NCI-H1092 treated with DMSO at 0.1 percent for 48 hours (cell line): Measurements from ENCODE around the gene TMEM108.
A peak's percentile ranks its signal among the peaks of the same experiment; 100 is the strongest.

ENCODE experiments used
- DNase-seq: peaks from one replicate; lab custom pipeline; 2025; lab: John Stamatoyannopoulos, UW

Gene TMEM108

GRCh38 chr3:133054586-133054985 is 16.4 kb downstream of the TMEM108 start:
- no peak for DNase-seq

- DNase-seq: no peak
Measured at GRCh38 chr3:133055339-133055738, 17.1 kb downstream of the TMEM108 start.

- DNase-seq: no peak
Measured at GRCh38 chr3:133058243-133058642, 20.1 kb downstream of the TMEM108 start.

DNA sequence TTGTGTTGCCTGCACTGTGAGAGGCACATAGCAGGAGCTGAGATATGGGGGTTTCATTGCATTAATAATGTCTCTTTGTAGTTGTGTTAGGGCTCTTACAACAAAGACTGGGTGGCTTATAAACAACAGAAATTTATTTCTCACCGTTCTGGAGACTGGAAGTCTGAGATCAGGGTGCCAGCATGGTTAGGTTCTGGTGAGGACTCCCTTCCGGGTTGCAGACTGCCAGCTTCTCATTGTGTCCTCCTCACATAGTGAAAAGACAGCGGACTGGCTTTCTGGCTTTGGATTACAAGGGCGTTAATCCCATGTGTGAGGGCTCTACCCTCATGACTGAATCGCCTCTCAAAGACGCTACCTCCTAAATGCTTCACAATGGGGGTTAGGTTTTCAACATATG is 20.6 kb downstream of the TMEM108 start:
- DNase-seq: no peak

GRCh38 chr3:133065193-133065961 is 27.2 kb downstream of the TMEM108 start:
- no peak for DNase-seq

DNA sequence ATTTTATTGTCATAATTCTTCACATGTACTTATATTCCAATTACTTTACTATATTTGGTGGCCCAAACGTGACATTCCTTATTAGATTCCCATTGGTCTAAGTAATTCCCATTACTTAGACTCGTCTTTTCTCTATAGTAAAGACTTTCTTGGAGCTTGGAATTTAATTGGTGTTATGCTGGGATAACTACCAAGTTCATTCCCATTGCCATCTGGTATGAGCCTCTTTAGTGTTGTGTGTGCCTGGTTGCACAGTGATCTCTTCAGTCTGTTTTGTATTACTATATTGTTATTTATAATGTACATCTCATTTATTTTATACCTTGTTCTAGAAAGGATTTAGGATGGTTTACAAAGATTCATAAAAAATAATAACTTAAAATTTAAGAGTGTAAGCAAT is 27.8 kb downstream of the TMEM108 start:
- no peak for DNase-seq

DNA sequence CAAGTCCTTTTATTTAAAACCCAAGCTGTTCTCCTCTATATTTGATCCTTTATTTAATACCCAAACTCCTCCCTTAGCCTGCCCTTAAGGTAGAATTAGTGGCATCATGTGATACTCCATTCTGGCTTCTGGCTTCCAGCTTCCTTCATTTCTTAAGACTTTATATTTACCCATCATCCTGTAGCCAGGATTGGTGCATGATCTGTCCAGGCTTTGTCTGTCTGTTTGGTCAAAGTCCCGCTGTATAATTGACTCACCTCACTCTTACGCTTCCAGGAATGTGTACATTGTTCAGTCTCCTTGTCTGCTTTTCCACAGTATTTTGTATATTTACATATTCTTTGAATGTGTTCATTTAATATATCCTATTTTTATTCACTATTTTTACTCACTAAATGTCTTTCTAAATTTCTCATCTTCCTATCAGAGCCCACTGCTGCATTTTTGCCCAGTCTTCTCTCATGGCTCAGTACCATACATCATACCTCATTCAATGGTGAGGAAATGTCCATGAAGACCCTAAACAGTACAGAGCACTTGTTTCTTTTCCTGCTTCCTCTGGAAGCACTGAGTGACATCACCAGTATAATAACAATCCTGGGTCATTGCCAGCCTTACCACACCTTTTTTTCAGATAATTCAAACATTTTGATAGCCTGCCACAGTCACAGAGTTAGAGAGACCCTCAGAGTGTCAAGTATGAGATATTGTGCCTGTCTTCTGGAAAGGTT is 31.5 kb downstream of the TMEM108 start:
- no peak for DNase-seq

DNA sequence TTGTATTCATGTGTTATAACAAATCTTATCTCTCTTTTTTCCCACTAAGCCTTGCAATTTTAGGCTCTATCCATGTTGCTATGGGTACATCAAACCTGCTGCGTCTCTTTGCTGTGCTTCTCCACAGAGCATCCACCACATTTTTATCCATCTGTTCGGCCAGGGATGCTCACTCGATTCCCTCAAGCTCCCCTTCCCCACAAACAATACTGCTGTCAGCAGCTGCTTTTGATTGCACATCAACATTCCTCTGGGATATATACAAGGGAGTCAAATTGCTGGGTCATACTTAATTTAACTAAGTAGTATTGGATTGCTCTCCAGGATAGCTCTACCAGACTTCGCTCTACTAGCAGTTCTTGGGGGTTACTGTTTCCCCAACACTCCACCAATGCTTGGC is 36.8 kb downstream of the TMEM108 start:
- no peak for DNase-seq

GRCh38 chr3:133077688-133078087 is 39.5 kb downstream of the TMEM108 start:
- DNase-seq: no peak

- no peak for DNase-seq
Measured at GRCh38 chr3:133079621-133080020, 41.4 kb downstream of the TMEM108 start.

DNA sequence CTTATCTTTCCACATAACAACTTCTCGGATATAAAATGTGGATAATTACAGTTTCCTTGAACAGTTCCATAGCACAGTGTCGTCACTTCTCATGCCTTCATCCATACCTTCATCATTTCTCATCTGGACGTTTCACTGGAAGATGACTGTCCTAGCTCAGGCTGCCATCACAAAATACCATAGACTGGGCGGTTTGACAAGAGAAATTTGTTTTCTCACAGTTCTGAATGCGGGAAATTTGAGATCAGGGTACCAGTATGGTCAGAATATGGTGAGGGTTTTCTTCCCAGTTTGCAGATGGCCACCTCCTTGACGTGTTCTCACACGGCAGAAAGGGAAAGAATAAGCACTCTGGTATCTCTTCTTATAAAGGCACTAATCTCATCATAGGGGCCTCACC is 42.8 kb downstream of the TMEM108 start:
- DNase-seq: no peak

DNA sequence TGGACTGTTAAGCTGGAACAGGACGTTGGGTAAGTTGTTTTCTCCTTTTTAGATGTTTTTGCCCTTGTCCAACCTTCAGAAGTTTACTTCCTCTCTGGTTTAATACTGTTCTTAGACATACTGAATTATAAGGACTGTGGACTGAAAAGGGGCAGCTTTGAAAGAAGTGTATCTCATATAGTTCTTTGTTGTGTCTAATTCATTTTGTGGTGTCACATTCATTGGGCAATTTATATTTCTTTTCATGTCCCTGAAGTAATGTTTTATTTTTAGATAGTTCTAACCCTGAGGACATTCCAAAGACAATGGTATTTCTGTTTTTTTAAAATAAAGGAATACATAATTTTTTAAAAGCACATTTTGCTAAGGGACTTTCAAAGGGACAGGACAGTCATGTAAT is 45.2 kb downstream of the TMEM108 start:
- DNase-seq: no peak

DNA sequence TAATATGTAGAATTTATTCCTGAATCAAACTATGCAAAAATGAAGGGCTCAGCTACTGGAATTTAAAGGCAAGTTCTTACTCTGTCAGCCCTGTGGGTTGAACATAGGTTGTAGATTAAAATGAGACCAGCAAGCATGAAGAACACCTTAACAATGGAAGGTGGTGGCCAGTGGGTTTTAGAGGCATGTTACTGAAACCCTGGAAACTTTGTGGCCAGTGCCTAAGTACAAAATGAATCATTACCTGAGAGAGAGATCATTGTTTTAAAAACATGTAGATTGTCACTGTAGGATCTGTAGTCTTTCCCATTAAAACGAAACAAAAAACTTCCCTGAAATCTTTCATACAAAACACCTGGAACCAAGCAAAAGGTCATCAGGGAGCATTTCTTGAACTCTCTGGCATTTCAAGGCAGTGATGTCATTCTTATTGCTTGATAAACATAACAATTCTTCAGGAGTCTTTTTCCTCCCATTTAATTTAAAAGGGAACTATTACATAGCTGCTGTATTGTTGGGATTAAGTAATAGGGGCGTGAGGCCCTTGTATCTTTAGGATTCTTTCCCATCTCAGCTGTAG is 51.8 kb downstream of the TMEM108 start:
- DNase-seq: no peak

DNA sequence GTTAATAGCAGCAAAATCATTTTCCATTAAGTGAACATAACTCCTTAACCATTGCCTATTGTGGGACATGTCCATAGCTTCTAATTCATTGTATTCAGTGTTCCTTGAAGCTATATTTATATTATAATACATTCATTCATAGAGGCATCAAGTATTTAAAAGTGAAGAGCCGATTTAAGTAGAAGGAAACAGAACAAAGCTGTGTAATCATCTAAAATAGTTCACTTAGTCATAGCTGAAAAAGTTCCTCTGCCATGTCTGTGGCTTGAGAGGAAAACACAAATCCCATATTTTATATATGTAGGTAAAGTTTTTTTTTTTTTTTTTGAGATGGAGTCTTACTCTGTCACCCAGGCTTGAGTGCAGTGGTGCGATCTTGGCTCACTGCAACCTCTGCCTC is 54.5 kb downstream of the TMEM108 start:
- DNase-seq: no peak

DNA sequence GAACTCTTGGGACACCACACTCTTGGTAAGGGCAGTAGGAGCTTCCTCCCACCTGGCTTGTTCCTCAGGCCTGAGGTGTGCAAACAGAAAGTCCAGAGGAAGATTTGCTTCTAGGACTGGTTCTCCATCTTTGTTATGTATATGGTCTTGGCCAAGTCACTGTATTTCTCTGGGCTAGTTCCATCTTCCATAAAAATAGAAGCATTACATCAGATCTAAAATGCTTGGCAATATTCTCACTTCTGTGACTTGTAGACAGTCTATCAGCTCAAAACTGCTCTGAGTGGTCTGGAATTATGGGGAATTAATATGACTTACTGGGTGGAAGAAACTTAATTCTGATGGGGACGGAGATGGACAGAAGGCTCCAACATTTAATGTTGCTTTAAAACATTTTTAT is 55.2 kb downstream of the TMEM108 start:
- DNase-seq: no peak

- DNase-seq: peak; percentile 84
Measured at GRCh38 chr3:133096900-133097613, 58.9 kb downstream of the TMEM108 start.

- DNase-seq: no peak
Measured at GRCh38 chr3:133103706-133104105, 65.5 kb downstream of the TMEM108 start.

- DNase-seq: no peak
Measured at GRCh38 chr3:133106169-133106568, 68.0 kb downstream of the TMEM108 start.

DNA sequence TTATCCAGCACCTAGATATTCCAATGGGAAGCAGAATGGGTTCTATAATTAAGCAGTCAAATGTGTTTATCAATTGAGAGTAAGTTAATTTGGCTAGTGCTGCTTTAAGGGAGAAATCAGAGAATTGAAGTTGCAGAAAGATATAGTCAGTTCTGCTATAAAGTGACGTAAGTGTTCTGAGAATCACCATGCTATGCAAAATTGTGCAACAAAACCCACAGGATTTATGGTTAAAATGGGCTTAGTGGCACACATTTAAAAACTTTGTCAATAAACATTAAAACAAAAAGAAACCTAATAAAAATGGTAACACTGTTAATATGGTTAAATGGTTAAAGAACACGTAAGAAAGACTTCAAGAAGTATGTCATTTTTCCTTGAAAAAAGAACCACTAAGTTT is 74.5 kb downstream of the TMEM108 start:
- no peak for DNase-seq

DNA sequence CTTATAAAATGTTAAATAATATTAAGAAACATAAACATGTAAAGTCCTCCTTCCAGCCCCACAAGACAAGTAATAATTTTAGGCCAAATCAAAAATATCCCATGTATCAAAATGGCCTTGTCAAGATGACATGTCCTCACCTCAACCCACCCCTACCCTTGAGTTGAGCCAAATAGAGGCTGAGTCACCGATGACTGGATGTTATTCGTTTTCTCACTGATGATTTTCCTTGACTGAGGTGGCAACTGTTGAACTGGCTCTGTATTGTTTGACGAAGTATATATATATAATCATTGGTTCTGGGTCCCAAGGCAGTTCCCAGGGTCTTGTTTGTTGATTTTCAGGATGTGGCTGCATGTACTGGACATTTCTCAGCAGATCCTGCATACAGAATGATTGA is 75.3 kb downstream of the TMEM108 start:
- no peak for DNase-seq

DNA sequence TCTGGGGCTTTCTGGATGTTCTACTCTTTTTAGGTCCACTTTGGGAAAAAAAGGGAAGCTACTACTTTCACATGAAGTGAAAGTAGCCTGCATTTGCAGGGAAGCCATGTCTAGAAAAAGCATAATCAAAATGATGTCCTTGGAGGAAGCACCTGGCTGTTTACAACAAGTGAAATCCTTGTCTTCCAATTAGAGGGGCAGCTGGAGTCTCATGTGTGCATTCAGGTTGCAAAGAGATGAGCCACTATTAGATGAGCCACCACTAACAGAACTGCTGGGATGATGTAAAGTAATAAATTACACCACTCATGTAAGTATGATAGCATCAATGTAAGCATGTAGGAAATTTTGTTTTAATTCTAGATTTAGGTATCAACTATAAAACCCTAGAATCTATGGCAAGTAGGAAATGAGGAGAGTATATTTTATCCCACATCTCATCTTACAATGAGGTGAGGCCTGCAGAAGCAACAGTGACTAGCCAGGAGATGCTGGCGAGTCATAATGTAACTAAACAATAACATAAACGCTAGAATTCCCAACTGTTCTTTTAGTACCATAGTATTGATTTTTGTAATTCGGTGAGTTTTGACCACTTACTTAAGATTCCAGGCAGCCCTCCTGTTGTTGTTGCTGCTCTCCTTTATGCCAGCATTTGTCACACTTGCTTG is 75.9 kb downstream of the TMEM108 start:
- DNase-seq: peak; percentile 9

DNA sequence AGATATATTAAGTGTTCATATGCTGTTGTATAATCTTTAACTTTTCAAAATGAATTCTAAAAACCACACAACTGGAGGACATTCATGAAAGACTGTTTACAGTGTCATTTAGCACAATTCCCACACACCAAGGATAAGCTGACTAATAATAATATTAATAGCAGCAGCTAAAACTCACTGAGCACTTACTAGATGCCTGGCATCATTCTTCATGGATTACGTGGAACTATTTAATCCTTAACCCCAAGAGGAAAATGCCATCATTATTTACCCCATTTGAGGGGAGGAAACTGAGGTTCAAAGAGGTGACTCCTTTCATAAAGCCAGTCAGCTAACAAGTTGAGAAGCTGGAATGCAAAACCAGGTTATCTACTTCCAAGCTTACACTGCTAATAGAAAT is 77.0 kb downstream of the TMEM108 start:
- DNase-seq: no peak
